WI38 (cell line): ENCODE data around the gene LRRC10B.

Source experiments
- H3K4me3 ChIP-seq: 2 replicates; pipeline ENCODE4 v1.5.1; 2011; ENCODE audit warnings: low read depth, mild to moderate bottlenecking, control low read depth, low read length
- TF ChIP-seq, protein P1 (sequence below): IDR thresholded peaks from 2 replicates; pipeline ENCODE4 v1.5.1; 2012; ENCODE audit warnings: low read depth, mild to moderate bottlenecking, control low read depth, low read length

The LRRC10B gene

DNA sequence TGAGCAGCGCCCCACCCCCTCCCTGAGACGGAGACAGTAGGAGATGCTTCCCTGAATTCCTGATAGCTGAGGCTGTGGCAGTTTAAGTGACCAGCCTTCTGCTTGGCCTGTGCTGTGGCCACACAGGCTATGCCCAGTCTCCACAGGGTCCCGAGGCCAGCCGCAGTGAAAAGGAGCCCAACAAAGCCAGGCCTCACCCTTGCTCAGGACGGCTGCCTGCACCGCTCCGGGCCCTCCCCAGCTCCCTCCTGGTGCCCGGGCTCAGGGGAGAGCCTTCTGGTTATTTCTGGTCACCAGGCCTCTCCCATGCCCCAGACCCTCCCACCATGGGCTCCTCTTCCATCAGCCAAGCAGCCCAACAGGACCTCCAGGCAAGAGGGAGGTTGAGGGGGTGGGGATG, 28.8 kb downstream of the LRRC10B start:
- H3K4me3 ChIP-seq, result no peak overlapping the region
- TF ChIP-seq, protein P1, sequence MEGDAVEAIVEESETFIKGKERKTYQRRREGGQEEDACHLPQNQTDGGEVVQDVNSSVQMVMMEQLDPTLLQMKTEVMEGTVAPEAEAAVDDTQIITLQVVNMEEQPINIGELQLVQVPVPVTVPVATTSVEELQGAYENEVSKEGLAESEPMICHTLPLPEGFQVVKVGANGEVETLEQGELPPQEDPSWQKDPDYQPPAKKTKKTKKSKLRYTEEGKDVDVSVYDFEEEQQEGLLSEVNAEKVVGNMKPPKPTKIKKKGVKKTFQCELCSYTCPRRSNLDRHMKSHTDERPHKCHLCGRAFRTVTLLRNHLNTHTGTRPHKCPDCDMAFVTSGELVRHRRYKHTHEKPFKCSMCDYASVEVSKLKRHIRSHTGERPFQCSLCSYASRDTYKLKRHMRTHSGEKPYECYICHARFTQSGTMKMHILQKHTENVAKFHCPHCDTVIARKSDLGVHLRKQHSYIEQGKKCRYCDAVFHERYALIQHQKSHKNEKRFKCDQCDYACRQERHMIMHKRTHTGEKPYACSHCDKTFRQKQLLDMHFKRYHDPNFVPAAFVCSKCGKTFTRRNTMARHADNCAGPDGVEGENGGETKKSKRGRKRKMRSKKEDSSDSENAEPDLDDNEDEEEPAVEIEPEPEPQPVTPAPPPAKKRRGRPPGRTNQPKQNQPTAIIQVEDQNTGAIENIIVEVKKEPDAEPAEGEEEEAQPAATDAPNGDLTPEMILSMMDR, result no peak

DNA sequence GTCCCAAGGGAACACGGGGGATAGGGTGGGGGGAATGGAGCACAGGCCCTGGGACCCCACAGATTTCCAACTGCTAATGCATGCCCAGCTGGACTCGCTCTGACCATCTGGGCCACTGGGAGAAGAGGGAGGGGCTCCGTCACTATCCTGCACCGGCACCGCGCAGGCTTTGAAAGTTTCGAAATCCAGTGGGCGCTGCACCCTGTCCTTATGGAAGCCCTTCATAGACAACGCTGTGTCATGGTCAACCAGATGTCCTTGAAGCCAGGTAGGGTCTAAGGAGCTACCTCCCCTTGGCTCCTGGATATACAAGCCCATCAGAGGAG, 30.1 kb downstream of the LRRC10B start:
- TF ChIP-seq, protein P1, result no peak
- no peak overlapping the region for H3K4me3 ChIP-seq

DNA sequence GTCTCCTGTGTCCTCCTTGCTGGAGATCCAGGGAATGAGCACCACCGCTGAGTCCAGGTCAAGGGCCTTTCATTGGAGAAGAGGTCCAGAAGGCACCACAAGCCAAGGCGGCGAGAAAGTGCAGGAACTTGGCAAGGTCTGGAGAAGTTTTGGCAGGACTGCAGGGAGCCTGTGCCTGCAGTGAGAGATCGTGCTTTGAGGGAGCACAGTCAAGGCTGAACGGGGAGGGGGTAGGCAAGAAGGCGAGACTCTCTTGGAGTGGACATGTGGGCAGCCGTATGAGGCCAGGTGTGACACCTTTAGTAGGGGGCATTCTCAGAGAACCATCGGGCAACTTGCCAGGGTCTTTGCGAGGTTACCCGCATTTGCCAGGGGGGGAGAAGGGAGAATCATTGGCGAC, 30.5 kb downstream of the LRRC10B start:
- no peak overlapping the region for H3K4me3 ChIP-seq
- TF ChIP-seq, protein P1, result no peak

DNA sequence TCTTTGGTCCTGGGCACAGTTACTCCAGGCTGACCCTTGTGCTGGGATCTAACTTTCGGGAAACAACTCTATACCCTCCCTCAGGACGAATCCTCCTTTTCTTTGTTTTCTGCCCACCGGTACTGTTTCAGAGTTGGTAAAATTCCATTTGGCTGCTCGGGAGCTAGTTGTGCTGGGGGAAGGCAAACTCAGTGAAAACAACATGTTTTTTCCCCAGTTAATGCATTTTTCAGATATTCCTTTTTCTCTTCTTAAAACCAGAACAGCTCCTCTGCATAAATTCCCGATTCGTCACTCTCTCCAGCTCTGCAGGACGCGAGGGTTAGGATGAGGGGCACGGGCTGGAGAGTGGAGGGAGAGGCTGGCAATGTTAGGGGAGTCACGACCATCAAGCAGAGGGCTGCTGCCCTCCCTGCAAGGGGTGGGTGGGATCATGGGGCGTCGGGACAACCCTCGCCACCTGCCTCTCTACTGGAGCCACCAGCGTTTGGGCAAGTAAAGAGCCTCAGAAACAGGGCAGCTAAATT, 31.3 kb downstream of the LRRC10B start:
- H3K4me3 ChIP-seq, result no peak overlapping the region
- TF ChIP-seq, protein P1, result no peak

DNA sequence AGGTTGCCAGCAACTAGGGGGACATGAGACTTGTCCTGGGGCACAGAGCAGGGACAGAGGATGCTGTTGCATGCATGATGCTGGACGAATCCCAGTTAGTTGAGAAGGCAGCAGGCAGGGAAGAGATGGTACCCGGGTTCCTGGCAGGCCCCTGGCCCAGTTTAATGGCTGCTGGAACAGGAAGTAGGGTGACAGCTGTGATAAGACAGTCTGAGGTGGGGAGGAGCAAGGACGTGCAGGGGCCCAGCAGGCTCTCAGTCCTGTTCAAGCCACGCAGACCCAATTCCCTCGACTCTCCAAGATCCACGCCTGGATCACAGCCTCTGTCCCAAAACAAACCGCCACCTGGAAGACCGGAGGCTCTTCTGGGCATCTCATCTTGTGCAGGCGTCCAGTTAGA, 32.0 kb downstream of the LRRC10B start:
- H3K4me3 ChIP-seq, result no peak overlapping the region
- TF ChIP-seq, protein P1, result no peak

DNA sequence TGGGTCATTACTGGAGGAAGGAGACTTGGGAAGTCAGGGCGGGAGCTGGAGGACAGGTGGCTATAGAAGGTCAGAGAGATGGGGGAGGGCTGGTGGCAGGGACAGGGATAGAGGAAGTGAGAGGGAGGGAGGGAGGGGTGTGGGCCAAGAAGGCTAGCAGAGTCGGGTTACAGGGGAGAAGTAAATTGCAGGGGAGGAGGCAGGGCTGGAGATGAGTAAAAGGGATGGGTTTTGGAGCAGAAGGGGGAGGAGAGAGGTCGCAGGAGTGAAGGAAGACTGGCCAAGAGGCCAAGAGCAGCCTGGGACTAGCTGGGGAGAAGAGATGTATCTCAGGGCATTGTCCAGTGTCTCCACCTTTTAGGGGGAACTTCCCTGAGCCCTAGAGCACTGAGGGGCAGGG, 33.0 kb downstream of the LRRC10B start:
- TF ChIP-seq, protein P1, result no peak

DNA sequence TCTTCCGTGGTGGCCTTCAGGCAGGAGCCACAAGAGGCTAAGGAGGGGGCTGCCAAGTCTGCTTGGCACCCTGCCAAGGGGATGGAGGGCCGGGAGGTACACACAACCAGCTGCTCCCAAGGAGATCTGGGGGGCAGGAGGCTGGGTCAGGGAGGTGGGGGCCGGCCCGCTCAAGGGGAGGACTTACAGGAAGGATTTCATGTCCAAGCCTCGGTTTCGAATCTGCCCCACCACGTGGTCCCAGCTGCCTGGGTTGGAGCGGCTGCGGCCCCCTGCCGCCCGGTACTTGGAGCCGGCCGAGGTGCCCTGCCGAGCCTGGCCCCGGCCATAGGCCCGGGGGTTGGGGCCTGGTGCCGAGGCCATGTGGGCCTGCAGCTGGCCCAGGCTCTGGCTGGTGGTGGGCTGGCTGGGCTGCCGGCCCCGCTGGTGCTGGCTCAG, 33.5 kb downstream of the LRRC10B start:
- no peak overlapping the region for H3K4me3 ChIP-seq
- TF ChIP-seq, protein P1, result no peak

More for the DNA sequence above, 33.0 kb downstream of the LRRC10B start:
- no peak overlapping the region for H3K4me3 ChIP-seq
